ENCODE measurements around the gene MCRIP2.
"Not testable (repeated sequence)": the region's sequence is repeated elsewhere in the genome, so short reads cannot be mapped to it uniquely, and the experiment has no call there.

The MCRIP2 gene

GRCh38 chr16:683396-684070 lies 41.9 kb downstream of the MCRIP2 start:
- no peak for DNase-seq

- peak; percentile 98 for DNase-seq
Observed at GRCh38 chr16:684071-684794, 42.6 kb downstream of the MCRIP2 start, which contains the start of gene JMJD8. Gene JMJD8, minus strand, starts transcription at chr16:684334. Its CDS starts 15 bp downstream, at chr16:684319.

- DNase-seq, result no peak
Observed at GRCh38 chr16:684961-685696, 43.5 kb downstream of the MCRIP2 start.

GRCh38 chr16:685967-686366 lies 44.3 kb downstream of the MCRIP2 start:
- no peak for DNase-seq

- no peak for DNase-seq
Observed at GRCh38 chr16:686459-687260, 45.0 kb downstream of the MCRIP2 start.

GRCh38 chr16:687499-687898 lies 45.9 kb downstream of the MCRIP2 start:
- DNase-seq, result no peak

GRCh38 chr16:689175-689897 lies 47.7 kb downstream of the MCRIP2 start:
- no peak for DNase-seq

- DNase-seq, result not testable (repeated sequence)
Observed at GRCh38 chr16:691242-691641, 49.6 kb downstream of the MCRIP2 start.

GRCh38 chr16:692356-693108 lies 50.9 kb downstream of the MCRIP2 start:
- DNase-seq, result no peak

- DNase-seq, result no peak
Observed at GRCh38 chr16:693364-693763, 51.7 kb downstream of the MCRIP2 start.

- DNase-seq, result no peak
Observed at GRCh38 chr16:693766-694165, 52.1 kb downstream of the MCRIP2 start.

- DNase-seq, result peak; percentile 28
Observed at GRCh38 chr16:694187-694862, 52.7 kb downstream of the MCRIP2 start.

- no peak for DNase-seq
Observed at GRCh38 chr16:694863-695354, 53.3 kb downstream of the MCRIP2 start.

GRCh38 chr16:695355-696089 lies 53.9 kb downstream of the MCRIP2 start:
- peak; percentile 81 for DNase-seq
